Upper lobe of left lung (tissue), 4 donors: ENCODE measurements around the gene ITGA5.

Experiments used
- EP300 ChIP-seq, 4 donors: sonication (generic); formaldehyde crosslinking; IDR thresholded peaks; one replicate each; pipeline ENCODE4 v1.5.1; 2017; ENCODE audit warnings: antibody characterized with exemption in 4 of 4, control low read depth in 2 of 4
- POLR2A ChIP-seq, 4 donors: fragments of 450-650 bp; IDR thresholded peaks; one replicate each; pipeline ENCODE4 v1.5.1; 2016 to 2017; ENCODE audit warnings: antibody characterized with exemption in 4 of 4, mild to moderate bottlenecking in 2 of 4
- POLR2AphosphoS5 ChIP-seq, 2 donors: sonication (generic); formaldehyde crosslinking; IDR thresholded peaks; one replicate each; pipeline ENCODE4 v1.5.1; 2017; ENCODE audit warnings: antibody characterized with exemption in 2 of 2
- TF ChIP-seq, protein P1 (sequence below), 6 experiments: fragments of 450-650 bp in 4 of 6; fragments of 200-600 bp in 2 of 6; sonication (generic) in 2 of 6; IDR thresholded peaks; one replicate each; pipeline ENCODE4 v1.5.1; 2016 to 2019; ENCODE audit warnings: antibody characterized with exemption in 6 of 6

DNA sequence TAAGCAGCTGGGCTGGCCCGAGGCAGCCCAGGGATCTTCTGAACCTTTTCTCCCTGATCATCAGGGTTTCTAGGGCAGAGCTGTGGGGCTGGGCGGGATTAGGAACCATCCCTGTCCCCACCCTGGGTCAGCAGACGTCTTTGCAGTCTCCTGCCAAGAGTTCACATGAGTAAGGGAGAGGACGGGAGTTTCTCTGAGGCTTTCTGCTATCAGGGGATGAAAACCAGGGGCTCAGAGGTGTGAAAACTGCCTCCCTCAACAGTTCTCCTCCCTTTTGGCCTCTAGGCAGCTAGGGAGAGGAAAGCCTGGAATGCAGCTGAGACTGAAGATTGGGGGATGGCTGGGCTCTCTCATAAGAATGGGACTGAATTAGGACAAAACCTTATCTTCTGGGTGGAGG, 42.5 kb downstream of the ITGA5 start:
- TF ChIP-seq, protein P1, sequence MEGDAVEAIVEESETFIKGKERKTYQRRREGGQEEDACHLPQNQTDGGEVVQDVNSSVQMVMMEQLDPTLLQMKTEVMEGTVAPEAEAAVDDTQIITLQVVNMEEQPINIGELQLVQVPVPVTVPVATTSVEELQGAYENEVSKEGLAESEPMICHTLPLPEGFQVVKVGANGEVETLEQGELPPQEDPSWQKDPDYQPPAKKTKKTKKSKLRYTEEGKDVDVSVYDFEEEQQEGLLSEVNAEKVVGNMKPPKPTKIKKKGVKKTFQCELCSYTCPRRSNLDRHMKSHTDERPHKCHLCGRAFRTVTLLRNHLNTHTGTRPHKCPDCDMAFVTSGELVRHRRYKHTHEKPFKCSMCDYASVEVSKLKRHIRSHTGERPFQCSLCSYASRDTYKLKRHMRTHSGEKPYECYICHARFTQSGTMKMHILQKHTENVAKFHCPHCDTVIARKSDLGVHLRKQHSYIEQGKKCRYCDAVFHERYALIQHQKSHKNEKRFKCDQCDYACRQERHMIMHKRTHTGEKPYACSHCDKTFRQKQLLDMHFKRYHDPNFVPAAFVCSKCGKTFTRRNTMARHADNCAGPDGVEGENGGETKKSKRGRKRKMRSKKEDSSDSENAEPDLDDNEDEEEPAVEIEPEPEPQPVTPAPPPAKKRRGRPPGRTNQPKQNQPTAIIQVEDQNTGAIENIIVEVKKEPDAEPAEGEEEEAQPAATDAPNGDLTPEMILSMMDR (IDR thresholded peaks at IDR 0.05) = no peak
- TF ChIP-seq POLR2A (IDR thresholded peaks at IDR 0.05) = no peak
- TF ChIP-seq POLR2AphosphoS5 (IDR thresholded peaks at IDR 0.05) = no peak
- no peak for TF ChIP-seq EP300 (IDR thresholded peaks at IDR 0.05)
